Retinal pigment epithelial cell (primary cell): Measurements from ENCODE around the gene QDPR.
A peak's percentile ranks its signal among the peaks of the same experiment; 100 is the strongest.

ENCODE experiments used
- DNase-seq: peaks from one replicate; pipeline ENCODE4 v3.0.0-alpha.2; 2010; ENCODE audit warnings: low read depth
- H3K4me3 ChIP-seq: 2 replicates; pipeline ENCODE4 v1.5.1; 2011; ENCODE audit warnings: mild to moderate bottlenecking, low read length, control low read depth, moderate library complexity
- CTCF ChIP-seq: conservative IDR thresholded peaks from 2 replicates; pipeline ENCODE4 v1.5.1; 2011; ENCODE audit warnings: low read depth, low read length, control low read depth, inconsistent platforms

QDPR gene

GRCh38 chr4:17504081-17504480, 7.8 kb downstream of the QDPR start:
- no peak for TF ChIP-seq CTCF
- no peak for DNase-seq
- no peak overlapping the region for H3K4me3 ChIP-seq

GRCh38 chr4:17502756-17503155, 9.1 kb downstream of the QDPR start:
- DNase-seq = no peak

GRCh38 chr4:17500574-17500973, 11.3 kb downstream of the QDPR start:
- no peak overlapping the region for H3K4me3 ChIP-seq
- TF ChIP-seq CTCF = no peak
- DNase-seq = no peak

More at GRCh38 chr4:17502756-17503155, 9.1 kb downstream of the QDPR start:
- no peak for TF ChIP-seq CTCF
- no peak overlapping the region for H3K4me3 ChIP-seq

- no peak for TF ChIP-seq CTCF
- DNase-seq = no peak
- no peak overlapping the region for H3K4me3 ChIP-seq
Observed at GRCh38 chr4:17497890-17498523, 13.9 kb downstream of the QDPR start.

GRCh38 chr4:17494258-17495190, 17.4 kb downstream of the QDPR start:
- DNase-seq = peak; percentile 88
- no peak overlapping the region for H3K4me3 ChIP-seq
- TF ChIP-seq CTCF = no peak

GRCh38 chr4:17493619-17494018, 18.3 kb downstream of the QDPR start:
- TF ChIP-seq CTCF = no peak
- no peak for DNase-seq
- no peak overlapping the region for H3K4me3 ChIP-seq
